NOMO-1 treated with DMSO at 0.1 percent for 48 hours (cell line): ENCODE measurements around the gene SEMG1.

Source experiments
- DNase-seq: peaks from one replicate; lab custom pipeline; 2025; ENCODE audit not compliant: unreplicated experiment; lab: John Stamatoyannopoulos, UW

Gene SEMG1

GRCh38 chr20:45218636-45219035, 11.8 kb downstream of the SEMG1 start:
- DNase-seq: no peak

- no peak for DNase-seq
These were observed 14.2 kb downstream of the SEMG1 start, which contains the start of gene SEMG2 for GRCh38 chr20:45221076-45221475. Gene SEMG2, plus strand, starts transcription at chr20:45221373. Its CDS starts 17 bp downstream, at chr20:45221390.

- DNase-seq: no peak
These were observed 16.3 kb downstream of the SEMG1 start for GRCh38 chr20:45223136-45223535.

- DNase-seq: no peak
These were observed 19.5 kb downstream of the SEMG1 start for GRCh38 chr20:45226287-45226686.

GRCh38 chr20:45229264-45230056, 22.6 kb downstream of the SEMG1 start:
- peak; percentile 16 for DNase-seq

GRCh38 chr20:45230631-45231030, 23.8 kb downstream of the SEMG1 start:
- no peak for DNase-seq

GRCh38 chr20:45235995-45236394, 29.2 kb downstream of the SEMG1 start:
- no peak for DNase-seq

GRCh38 chr20:45238139-45238538, 31.3 kb downstream of the SEMG1 start:
- DNase-seq: no peak

GRCh38 chr20:45246109-45246508, 39.3 kb downstream of the SEMG1 start:
- DNase-seq: no peak

GRCh38 chr20:45247865-45248264, 41.0 kb downstream of the SEMG1 start:
- DNase-seq: no peak

- no peak for DNase-seq
These were observed 41.8 kb downstream of the SEMG1 start for GRCh38 chr20:45248609-45249008.

GRCh38 chr20:45251884-45252560, 45.2 kb downstream of the SEMG1 start:
- DNase-seq: no peak

- DNase-seq: no peak
These were observed 46.4 kb downstream of the SEMG1 start for GRCh38 chr20:45253261-45253660.

GRCh38 chr20:45254383-45255262, 47.8 kb downstream of the SEMG1 start, which contains the start of gene SLPI:
Gene SLPI, minus strand, starts transcription at chr20:45254564. Its CDS starts 21 bp downstream, at chr20:45254543.
- peak; percentile 90 for DNase-seq

- no peak for DNase-seq
These were observed 50.3 kb downstream of the SEMG1 start for GRCh38 chr20:45257161-45257560.

GRCh38 chr20:45257711-45258110, 50.9 kb downstream of the SEMG1 start:
- DNase-seq: no peak

- DNase-seq: no peak
These were observed 51.4 kb downstream of the SEMG1 start for GRCh38 chr20:45258259-45258658.

GRCh38 chr20:45258664-45259063, 51.8 kb downstream of the SEMG1 start:
- no peak for DNase-seq
